ENCODE results near the gene SARS1.

DNA sequence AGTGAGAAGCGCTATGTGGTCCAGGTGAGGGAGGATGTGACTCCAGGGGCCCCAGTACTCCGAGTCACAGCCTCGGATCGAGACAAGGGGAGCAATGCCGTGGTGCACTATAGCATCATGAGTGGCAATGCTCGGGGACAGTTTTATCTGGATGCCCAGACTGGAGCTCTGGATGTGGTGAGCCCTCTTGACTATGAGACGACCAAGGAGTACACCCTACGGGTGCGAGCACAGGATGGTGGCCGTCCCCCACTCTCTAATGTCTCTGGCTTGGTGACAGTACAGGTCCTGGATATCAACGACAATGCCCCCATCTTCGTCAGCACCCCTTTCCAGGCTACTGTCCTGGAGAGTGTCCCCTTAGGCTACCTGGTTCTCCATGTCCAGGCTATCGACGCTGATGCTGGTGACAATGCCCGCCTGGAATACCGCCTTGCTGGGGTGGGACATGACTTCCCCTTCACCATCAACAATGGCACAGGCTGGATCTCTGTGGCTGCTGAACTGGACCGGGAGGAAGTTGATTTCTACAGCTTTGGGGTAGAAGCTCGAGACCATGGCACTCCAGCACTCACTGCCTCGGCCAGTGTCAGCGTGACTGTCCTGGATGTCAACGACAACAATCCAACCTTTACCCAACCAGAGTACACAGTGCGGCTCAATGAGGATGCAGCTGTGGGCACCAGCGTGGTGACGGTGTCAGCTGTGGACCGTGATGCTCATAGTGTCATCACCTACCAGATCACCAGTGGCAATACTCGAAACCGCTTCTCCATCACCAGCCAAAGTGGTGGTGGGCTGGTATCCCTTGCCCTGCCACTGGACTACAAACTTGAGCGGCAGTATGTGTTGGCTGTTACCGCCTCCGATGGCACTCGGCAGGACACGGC lies 37.8 kb downstream of the SARS1 start:
- TF ChIP-seq, protein P1, sequence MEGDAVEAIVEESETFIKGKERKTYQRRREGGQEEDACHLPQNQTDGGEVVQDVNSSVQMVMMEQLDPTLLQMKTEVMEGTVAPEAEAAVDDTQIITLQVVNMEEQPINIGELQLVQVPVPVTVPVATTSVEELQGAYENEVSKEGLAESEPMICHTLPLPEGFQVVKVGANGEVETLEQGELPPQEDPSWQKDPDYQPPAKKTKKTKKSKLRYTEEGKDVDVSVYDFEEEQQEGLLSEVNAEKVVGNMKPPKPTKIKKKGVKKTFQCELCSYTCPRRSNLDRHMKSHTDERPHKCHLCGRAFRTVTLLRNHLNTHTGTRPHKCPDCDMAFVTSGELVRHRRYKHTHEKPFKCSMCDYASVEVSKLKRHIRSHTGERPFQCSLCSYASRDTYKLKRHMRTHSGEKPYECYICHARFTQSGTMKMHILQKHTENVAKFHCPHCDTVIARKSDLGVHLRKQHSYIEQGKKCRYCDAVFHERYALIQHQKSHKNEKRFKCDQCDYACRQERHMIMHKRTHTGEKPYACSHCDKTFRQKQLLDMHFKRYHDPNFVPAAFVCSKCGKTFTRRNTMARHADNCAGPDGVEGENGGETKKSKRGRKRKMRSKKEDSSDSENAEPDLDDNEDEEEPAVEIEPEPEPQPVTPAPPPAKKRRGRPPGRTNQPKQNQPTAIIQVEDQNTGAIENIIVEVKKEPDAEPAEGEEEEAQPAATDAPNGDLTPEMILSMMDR (IDR thresholded peaks at IDR 0.05): no peak
- TF ChIP-seq POLR2A (IDR thresholded peaks at IDR 0.05): no peak

All from esophagus squamous epithelium (tissue), 4 donors.